Measurements from ENCODE around the gene ARX.

- TF ChIP-seq, protein P1, sequence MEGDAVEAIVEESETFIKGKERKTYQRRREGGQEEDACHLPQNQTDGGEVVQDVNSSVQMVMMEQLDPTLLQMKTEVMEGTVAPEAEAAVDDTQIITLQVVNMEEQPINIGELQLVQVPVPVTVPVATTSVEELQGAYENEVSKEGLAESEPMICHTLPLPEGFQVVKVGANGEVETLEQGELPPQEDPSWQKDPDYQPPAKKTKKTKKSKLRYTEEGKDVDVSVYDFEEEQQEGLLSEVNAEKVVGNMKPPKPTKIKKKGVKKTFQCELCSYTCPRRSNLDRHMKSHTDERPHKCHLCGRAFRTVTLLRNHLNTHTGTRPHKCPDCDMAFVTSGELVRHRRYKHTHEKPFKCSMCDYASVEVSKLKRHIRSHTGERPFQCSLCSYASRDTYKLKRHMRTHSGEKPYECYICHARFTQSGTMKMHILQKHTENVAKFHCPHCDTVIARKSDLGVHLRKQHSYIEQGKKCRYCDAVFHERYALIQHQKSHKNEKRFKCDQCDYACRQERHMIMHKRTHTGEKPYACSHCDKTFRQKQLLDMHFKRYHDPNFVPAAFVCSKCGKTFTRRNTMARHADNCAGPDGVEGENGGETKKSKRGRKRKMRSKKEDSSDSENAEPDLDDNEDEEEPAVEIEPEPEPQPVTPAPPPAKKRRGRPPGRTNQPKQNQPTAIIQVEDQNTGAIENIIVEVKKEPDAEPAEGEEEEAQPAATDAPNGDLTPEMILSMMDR (IDR thresholded peaks at IDR 0.05) = no peak
- no peak for TF ChIP-seq POLR2A (IDR thresholded peaks at IDR 0.05)
These were observed 6.9 kb upstream of the ARX start for GRCh38 chrX:25022499-25023325.

All from body of pancreas (tissue), 4 donors.